GM10248 (cell line): ENCODE measurements around the gene ISYNA1.

Source experiments
- CTCF ChIA-PET: fragments of 300-600 bp; sonication (Branson Sonifier 250); formaldehyde crosslinking; extraction: SDS; loops from one replicate; lab custom pipeline; 2021; ENCODE audit warnings: antibody characterized with exemption; lab: Yijun Ruan, JAX
- POLR2A ChIA-PET: fragments of 350-650 bp; sonication (Branson Sonifier 250); formaldehyde crosslinking; extraction: SDS; loops from one replicate; lab custom pipeline; 2020; ENCODE audit warnings: antibody characterized with exemption; lab: Yijun Ruan, JAX
- DNase-seq: peaks from one replicate; pipeline ENCODE4 v3.0.0; 2012; ENCODE audit errors: extremely low spot score
- TF ChIP-seq, protein P1 (sequence below): IDR thresholded peaks from 2 replicates; pipeline ENCODE4 v1.5.1; 2012; ENCODE audit warnings: mild to moderate bottlenecking, low read depth; ENCODE audit errors: extremely low read depth, missing control alignments, control extremely low read depth

ISYNA1 gene

GRCh38 chr19:18480006-18480691 lies 42.2 kb upstream of the ISYNA1 start:
- CTCF ChIA-PET: interaction anchor here (1.0 to 5.8 kb wide), 3 partner anchors 10 to 18 kb away, joined by 3 to 24 read pairs (median 21); no protein-coding TSS in a partner anchor
- no peak for DNase-seq
- POLR2A ChIA-PET: no interaction called here
- TF ChIP-seq, protein P1, sequence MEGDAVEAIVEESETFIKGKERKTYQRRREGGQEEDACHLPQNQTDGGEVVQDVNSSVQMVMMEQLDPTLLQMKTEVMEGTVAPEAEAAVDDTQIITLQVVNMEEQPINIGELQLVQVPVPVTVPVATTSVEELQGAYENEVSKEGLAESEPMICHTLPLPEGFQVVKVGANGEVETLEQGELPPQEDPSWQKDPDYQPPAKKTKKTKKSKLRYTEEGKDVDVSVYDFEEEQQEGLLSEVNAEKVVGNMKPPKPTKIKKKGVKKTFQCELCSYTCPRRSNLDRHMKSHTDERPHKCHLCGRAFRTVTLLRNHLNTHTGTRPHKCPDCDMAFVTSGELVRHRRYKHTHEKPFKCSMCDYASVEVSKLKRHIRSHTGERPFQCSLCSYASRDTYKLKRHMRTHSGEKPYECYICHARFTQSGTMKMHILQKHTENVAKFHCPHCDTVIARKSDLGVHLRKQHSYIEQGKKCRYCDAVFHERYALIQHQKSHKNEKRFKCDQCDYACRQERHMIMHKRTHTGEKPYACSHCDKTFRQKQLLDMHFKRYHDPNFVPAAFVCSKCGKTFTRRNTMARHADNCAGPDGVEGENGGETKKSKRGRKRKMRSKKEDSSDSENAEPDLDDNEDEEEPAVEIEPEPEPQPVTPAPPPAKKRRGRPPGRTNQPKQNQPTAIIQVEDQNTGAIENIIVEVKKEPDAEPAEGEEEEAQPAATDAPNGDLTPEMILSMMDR: no peak

DNA sequence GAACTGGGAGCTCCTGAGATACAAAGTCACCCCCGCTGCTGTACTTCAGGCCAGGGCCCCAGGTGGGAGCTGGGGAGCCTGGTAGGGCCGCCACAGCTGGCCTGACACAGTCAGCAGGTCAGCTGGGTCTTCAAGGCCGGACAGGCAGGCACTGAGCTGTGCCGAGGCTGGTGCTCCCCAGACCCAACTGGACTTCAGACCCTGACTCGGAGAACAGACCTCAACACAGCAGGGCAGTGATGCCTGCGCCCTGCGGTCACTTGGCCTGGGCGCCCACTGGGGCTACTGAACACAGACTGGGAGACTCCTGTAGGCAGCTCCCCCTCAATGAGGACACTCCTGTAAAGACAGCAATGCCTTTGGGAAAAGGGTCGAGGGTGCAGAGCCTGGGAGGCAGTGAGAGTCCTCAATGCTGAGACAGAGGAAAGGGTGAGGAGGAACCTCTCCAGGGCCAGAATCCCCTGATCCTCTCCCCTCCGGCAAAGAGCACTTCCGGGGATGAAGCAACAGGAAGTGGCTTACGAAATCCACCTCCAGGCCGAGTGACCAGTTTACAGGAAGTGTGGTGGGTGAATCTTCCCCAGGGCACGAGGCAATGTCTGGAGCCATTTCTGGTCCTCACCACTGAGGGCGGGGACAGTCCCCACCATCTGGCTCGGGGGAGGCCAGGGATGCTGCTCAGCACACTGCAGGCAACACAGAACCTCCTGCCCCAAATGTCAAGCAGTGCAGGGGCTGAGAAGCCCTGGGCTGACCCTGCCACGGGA lies 40.8 kb upstream of the ISYNA1 start:
- CTCF ChIA-PET: interaction anchor here (0.7 to 5.8 kb wide), 7 partner anchors 9 to 86 kb away, joined by 3 to 24 read pairs (median 4); no protein-coding TSS in a partner anchor
- POLR2A ChIA-PET: interaction anchor here (0.7 kb wide), 2 partner anchors 11 to 414 kb away, joined by 7 read pairs; no protein-coding TSS in a partner anchor
- TF ChIP-seq, protein P1: no peak
- DNase-seq: peak; percentile 90

GRCh38 chr19:18477974-18478373 lies 40.0 kb upstream of the ISYNA1 start:
- CTCF ChIA-PET: interaction anchor here (0.7 to 5.8 kb wide), 7 partner anchors 8 to 389 kb away, joined by 3 to 24 read pairs (median 4); no protein-coding TSS in a partner anchor

DNA sequence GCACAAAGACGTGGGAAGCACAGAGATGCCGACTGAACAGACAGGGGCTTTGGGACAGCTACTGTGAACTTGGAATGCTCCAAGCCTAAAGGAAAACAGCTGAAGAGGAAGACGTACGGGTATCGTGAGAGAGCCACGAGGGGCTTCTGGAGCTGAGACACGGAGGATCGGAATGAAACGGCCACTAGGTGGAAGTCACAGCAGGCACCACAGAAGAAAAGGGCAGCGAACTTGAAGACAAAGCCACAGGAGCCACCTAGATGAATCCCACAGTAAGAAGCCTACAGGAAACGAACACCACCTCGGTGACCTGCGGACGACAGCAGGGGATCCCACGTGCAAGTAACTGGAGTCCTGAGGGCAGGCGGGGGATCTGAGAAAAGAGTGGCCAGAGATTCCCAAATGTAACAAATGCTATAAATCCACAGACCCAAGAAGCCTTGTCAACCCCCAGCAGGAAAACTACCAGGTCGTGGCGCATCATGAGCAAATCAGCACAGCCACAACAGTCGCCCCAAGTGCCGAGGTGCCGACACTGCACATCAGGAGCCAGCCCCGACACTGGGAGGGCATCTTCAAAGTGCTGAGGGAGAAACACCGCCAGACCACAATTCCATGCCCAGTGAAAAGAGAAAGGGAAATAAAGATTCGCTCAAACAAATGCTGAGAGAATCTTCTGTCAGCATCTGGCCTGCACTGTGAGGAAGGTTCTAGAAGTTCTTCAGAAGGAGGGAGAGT lies 39.3 kb upstream of the ISYNA1 start:
- ChIA-PET CTCF (interaction anchor here (0.9 to 1.4 kb wide), 2 partner anchors 16 to 390 kb away, joined by 3 read pairs; no protein-coding TSS in a partner anchor), POLR2A (no interaction called here)
- TF ChIP-seq, protein P1: no peak
- DNase-seq: no peak

More at GRCh38 chr19:18477974-18478373, 40.0 kb upstream of the ISYNA1 start:
- POLR2A ChIA-PET: interaction anchor here (0.5 kb wide), 1 partner anchor 36 kb away, joined by 5 read pairs; no protein-coding TSS in a partner anchor
- TF ChIP-seq, protein P1: no peak
- DNase-seq: no peak

DNA sequence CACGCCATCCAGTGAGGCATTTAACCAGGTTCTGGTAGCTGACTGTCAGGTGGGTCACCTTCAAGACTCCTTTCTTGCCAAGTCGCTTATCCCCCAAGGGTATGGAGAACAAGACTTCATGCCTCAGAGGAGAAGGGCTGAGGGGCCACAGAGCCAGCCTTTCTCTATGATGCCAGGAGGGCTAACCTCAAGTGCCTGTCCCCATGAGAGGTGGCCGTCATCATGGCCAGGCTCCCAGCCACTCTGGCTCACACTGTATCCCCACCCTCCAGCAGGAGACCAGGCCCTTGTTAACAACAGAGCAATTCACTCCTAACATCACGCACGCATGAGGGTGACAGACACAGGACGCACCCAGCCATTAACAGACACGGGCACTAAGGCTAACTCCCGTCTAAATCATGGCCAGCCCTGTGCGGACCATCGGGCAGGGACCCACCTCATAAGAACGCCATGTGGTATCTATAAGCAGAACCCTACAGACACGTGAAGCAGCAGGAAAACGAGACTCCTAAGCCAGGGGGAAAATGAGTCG lies 38.6 kb upstream of the ISYNA1 start:
- CTCF ChIA-PET: interaction anchor here (0.5 to 1.4 kb wide), 2 partner anchors 15 to 1786 kb away, joined by 3 read pairs; no protein-coding TSS in a partner anchor
- TF ChIP-seq, protein P1: no peak
- no peak for DNase-seq

More for the DNA sequence above, 38.6 kb upstream of the ISYNA1 start:
- POLR2A ChIA-PET: interaction anchor here (0.6 kb wide), 1 partner anchor 48 kb away, joined by 9 read pairs; no protein-coding TSS in a partner anchor
